SH-SY5Y (cell line): ENCODE data around the gene MAP7D3.

ENCODE experiments used
- GATA2 ChIP-seq: IDR thresholded peaks from 2 replicates; pipeline ENCODE4 v1.6.1; 2011; ENCODE audit warnings: mild to moderate bottlenecking, low read depth, low read length
- GATA3 ChIP-seq: IDR thresholded peaks from 2 replicates; pipeline ENCODE4 v1.6.1; 2011; ENCODE audit warnings: low read depth, mild to moderate bottlenecking, low read length, moderate library complexity

Gene MAP7D3

DNA sequence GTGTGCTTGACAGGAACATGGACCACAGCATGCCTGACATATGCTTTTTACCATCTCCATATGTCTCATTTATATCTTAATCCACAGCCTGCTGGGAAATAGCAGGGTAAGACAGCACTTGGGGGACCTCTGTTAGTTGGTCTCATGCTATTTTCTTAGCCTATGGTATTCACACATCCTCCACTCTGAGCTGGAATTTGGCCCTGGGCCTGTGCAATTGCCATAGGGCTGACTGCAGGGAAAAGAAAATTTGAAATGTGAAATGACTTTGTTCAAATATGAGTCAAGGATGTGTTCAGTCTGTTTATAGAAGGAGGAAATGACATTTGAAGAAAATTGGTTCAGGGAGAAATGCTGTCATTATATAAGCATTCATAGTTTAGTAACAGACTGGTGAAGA lies 9.6 kb upstream of the MAP7D3 start:
- no peak for TF ChIP-seq GATA2
- TF ChIP-seq GATA3: no peak

- TF ChIP-seq GATA2: no peak
- no peak for TF ChIP-seq GATA3
Observed at GRCh38 chrX:136259543-136259942, 8.3 kb upstream of the MAP7D3 start.

DNA sequence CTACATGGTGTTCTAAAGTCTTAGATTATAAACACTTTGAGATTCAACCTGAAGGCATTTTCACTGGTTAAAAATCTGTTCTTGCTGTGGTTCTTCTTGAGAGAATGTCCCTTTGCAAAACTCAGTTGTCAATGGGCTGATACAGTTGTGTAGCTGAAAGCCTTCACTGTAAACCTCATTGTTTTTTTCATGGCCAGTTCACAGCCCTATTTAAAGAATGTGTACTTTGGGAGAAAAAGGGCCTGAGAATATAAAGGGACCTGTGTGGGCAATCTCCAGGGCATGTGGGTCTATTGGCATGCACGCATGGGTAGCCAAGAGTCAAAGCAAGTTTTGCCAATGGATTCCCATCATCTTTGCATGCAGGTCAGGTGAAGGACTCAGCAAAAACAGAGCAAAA lies 7.8 kb upstream of the MAP7D3 start:
- TF ChIP-seq GATA3 (no peak), GATA2 (no peak)

DNA sequence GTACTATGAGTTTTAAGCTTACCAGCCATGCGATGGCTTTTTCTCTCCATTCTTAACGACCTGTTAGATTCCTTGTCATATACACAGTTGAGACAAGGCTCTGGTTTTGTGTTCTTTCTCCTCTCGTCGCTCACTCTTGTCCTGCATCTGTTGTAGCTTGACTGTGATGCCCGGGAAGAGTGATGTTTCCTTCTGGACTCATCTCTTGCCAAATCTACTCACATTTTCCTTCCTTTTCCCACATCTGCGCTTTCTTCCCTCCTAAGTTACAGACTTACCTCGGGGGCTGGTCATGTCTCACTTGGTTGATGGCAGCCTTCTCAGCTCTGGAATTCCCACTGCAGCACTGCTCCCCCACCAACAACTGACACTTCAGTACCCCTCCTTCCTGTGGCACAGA lies 4.8 kb upstream of the MAP7D3 start:
- TF ChIP-seq GATA2: no peak
- TF ChIP-seq GATA3: no peak

DNA sequence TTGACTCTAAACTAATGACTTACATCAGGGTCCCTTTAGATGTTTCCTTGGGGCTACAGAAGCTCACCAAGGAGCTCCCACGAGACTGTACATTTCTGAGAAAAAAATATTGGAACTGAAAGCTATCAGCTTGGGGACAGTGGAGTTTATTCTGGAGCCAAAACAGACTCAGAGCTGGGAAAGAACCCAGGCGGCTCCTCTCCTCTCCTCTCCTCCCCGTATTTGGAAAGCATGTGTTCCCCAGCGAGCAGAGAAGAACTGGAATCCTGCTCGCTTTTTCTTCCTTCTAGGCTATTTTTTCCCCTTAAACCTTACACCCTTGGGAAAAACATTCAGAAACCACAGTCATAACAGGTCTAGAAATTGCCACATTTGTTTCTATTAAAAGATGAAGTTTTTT lies 4.3 kb upstream of the MAP7D3 start:
- TF ChIP-seq GATA3 (no peak), GATA2 (no peak)

- TF ChIP-seq GATA3 (no peak), GATA2 (no peak)
Observed at GRCh38 chrX:136250191-136251040, 784 bp downstream of the MAP7D3 start.

- TF ChIP-seq GATA2 (no peak), GATA3 (no peak)
Observed at GRCh38 chrX:136246201-136246600, 5.0 kb downstream of the MAP7D3 start.

DNA sequence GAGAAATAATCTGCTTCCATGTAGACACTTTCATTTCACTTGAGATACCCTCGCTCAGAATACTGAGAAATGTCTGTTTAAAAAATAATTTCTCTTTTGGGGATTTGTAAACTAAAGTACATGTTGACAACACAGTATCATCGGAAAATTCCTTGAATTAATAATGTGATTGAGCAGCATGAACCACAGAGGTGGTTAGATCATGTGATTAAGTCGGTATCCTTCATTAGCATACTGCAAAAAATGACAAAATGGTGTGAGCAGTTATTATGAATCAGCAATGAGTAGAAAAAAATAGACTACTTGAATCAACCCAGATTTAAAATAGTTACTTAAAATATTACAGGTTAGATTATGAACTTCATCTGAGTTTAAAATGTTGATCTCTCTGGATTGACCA lies 14.1 kb downstream of the MAP7D3 start:
- no peak for TF ChIP-seq GATA2
- no peak for TF ChIP-seq GATA3

DNA sequence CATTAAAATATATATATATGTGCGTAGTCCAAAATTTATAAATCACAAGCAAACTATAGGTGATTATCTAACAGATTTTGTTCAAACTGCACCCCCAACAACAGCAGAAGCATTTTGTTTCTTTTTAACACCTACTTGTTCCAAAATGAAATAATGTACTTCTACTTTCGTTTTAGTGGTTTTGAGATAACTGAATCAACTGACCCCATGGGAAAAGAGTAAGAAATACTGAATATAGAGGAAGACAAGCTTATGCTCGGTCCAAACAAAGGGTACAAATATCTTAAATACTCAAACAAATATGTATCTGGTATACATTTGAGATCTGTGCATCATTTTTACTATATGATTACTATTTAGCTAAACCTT lies 22.4 kb downstream of the MAP7D3 start:
- no peak for TF ChIP-seq GATA3
- TF ChIP-seq GATA2: no peak

DNA sequence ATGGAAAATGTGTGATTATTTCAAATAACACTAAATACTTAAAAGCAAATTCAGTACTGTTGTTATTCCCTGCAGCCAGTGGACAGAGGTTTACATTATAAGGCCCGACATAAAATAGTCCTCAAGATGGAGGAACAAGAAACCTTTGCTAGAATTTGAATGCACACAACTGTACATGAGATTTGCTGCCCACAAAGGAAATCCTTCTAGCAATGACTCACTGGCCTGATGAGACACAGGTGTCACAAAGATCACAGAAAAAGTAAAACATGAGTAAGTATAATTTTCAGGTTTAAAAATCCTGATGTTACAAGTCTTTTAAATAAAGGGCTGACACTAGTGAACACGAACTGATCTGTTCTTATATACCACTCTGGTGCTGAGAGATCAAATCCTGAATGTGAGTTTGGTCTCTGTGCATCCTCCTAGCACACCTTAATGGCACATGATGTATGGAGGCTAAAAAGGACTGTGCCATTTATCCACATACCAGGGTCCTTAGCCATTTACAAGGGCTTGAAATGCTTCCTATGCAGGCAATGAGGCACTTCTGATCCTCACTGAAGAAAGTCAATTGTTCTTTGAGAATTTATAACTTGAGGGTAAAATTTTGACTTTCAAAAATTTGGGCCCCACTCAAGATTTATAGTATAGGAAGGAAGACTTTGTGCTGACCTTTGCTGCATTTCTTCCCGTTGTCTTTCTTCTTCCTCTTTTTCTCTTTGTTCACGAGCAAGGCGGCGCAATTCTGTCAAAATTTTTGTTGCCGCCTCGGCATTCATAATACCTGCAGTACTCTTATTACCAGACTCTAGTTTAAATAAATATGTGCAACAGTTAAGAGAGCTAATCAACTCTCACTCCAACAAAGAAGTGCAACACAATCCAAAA lies 23.0 kb downstream of the MAP7D3 start:
- no peak for TF ChIP-seq GATA3
- no peak for TF ChIP-seq GATA2

- TF ChIP-seq GATA2 (no peak), GATA3 (no peak)
Observed at GRCh38 chrX:136227074-136227473, 24.1 kb downstream of the MAP7D3 start.

GRCh38 chrX:136221851-136222513 lies 29.2 kb downstream of the MAP7D3 start:
- TF ChIP-seq GATA2: no peak
- no peak for TF ChIP-seq GATA3

GRCh38 chrX:136220951-136221350 lies 30.2 kb downstream of the MAP7D3 start:
- no peak for TF ChIP-seq GATA3
- no peak for TF ChIP-seq GATA2

DNA sequence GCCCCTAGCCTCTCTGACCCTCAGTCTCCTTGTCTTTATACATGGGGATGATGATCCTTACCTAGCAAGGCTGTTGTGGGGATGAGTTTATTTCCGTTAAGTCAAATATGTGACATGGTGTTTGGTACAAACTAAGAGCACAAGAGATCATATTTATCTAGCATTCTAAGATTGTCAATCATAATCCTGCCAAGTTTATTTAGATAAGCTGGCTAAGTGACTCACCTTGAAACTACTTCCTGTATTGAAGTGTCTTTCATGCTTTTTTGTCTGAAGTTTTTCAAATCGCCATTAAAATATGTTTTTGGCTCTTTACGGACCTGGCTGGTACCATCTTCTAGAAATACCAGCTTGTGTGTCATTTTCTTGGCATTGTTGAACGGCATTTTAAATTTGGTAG lies 30.7 kb downstream of the MAP7D3 start:
- TF ChIP-seq GATA3 (no peak), GATA2 (no peak)
